ENCODE measurements around the gene DDX56.

DNA sequence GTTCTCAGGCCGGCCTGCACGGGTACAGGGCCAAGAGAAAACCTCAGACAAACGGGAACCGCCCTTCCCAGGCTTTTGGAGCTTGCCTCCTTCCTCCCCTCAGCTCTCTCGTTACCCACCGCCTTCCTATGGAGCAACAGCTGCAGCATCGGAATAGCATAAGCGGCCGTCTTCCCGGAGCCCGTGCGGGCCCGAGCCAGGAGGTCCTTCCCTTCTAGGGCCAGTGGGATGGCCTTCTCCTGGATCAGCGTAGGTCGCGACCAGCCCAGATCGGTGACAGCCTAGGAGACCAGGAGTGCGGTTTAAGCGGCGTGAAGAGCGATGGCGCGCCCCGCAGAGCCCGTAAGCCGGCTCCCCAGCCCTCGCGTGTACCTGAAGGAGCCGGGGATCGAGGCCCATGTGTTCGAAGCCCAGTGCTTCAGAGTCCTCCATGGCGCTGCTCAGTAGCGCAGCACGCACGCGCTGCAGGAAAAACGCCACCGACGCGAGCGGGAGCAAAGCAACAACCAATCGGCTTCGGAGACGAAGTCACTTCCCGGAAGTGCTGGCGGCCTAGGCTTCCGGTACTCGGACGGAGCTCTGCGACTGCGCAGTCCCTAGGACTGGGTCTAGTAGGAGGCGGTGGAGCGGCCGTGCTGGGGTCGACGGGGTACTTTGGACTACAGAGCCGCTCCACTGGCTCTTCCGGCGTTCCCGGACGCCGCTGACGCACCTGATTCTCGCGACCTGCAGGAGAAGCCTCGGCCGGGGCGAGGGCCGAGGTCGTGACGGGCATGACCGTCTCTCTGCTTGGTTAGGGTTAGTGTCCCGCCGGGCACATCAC, at the start of gene DDX56:
- TF ChIP-seq POLR2AphosphoS5 (IDR thresholded peaks at IDR 0.05), result peak; percentile 100
- TF ChIP-seq, protein P1, sequence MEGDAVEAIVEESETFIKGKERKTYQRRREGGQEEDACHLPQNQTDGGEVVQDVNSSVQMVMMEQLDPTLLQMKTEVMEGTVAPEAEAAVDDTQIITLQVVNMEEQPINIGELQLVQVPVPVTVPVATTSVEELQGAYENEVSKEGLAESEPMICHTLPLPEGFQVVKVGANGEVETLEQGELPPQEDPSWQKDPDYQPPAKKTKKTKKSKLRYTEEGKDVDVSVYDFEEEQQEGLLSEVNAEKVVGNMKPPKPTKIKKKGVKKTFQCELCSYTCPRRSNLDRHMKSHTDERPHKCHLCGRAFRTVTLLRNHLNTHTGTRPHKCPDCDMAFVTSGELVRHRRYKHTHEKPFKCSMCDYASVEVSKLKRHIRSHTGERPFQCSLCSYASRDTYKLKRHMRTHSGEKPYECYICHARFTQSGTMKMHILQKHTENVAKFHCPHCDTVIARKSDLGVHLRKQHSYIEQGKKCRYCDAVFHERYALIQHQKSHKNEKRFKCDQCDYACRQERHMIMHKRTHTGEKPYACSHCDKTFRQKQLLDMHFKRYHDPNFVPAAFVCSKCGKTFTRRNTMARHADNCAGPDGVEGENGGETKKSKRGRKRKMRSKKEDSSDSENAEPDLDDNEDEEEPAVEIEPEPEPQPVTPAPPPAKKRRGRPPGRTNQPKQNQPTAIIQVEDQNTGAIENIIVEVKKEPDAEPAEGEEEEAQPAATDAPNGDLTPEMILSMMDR (IDR thresholded peaks at IDR 0.05), result peak in 1 of 4 experiments; percentile 13

All from prostate gland (tissue), 2 donors.